ENCODE results near the gene ZBTB46.
A peak's percentile ranks its signal among the peaks of the same experiment; 100 is the strongest.
"Not testable (repeated sequence)": the region's sequence is repeated elsewhere in the genome, so short reads cannot be mapped to it uniquely, and the experiment has no call there.

The ZBTB46 gene

GRCh38 chr20:63830841-63831588, at the start of gene ZBTB46:
ZBTB46 (minus strand) TSS chr20:63831264; CDS start chr20:63790757, 40,507 bp downstream.
- peak in 1 of 2 experiments; percentile 33 for DNase-seq

- DNase-seq: no peak
These were observed 48.0 kb upstream of the ZBTB46 start for GRCh38 chr20:63878899-63879663.

GRCh38 chr20:63877755-63878470, 46.8 kb upstream of the ZBTB46 start:
- no peak for DNase-seq

- DNase-seq: no peak
These were observed 45.5 kb upstream of the ZBTB46 start for GRCh38 chr20:63876489-63877036.

- not testable (repeated sequence) for DNase-seq
These were observed 43.2 kb upstream of the ZBTB46 start for GRCh38 chr20:63874241-63874640.

- peak; percentile 60 to 64 for DNase-seq
These were observed 42.5 kb upstream of the ZBTB46 start for GRCh38 chr20:63873477-63873971.

GRCh38 chr20:63868264-63868663, 37.2 kb upstream of the ZBTB46 start:
- no peak for DNase-seq

GRCh38 chr20:63867042-63867441, 36.0 kb upstream of the ZBTB46 start:
- DNase-seq: not testable (repeated sequence)

GRCh38 chr20:63864978-63865640, 34.0 kb upstream of the ZBTB46 start, which contains the start of gene TPD52L2:
TPD52L2 (plus strand) TSS chr20:63865270; CDS start chr20:63865366, 96 bp downstream.
- peak; percentile 98 to 99 for DNase-seq

- no peak for DNase-seq
These were observed 33.5 kb upstream of the ZBTB46 start for GRCh38 chr20:63864545-63864977.

GRCh38 chr20:63863798-63864544, 32.9 kb upstream of the ZBTB46 start:
- DNase-seq: peak; percentile 83 to 85

- DNase-seq: no peak
These were observed 32.1 kb upstream of the ZBTB46 start for GRCh38 chr20:63863021-63863797.

- no peak for DNase-seq
These were observed 31.2 kb upstream of the ZBTB46 start for GRCh38 chr20:63861981-63862901.

GRCh38 chr20:63861365-63861934, 30.4 kb upstream of the ZBTB46 start, which contains the start of gene ABHD16B:
ABHD16B (plus strand) TSS chr20:63861498; CDS start chr20:63861541, 43 bp downstream.
- no peak for DNase-seq

- no peak for DNase-seq
These were observed 29.4 kb upstream of the ZBTB46 start for GRCh38 chr20:63860325-63861051.

GRCh38 chr20:63859166-63859699, 28.2 kb upstream of the ZBTB46 start:
- DNase-seq: peak in 1 of 2 experiments; percentile 16

GRCh38 chr20:63858393-63859165, 27.5 kb upstream of the ZBTB46 start:
- peak in 1 of 2 experiments; percentile 31 for DNase-seq
